HG03039 (cell line): Measurements from ENCODE around the gene CDR2.
"Not testable (repeated sequence)": the region's sequence is repeated elsewhere in the genome, so short reads cannot be mapped to it uniquely, and the experiment has no call there.

Source experiments
- ATAC-seq: cut with Tn5 transposase; IDR thresholded peaks from one replicate; pipeline ENCODE4 v1.9.1; 2021; ENCODE audit warnings: mild to moderate bottlenecking, moderate library complexity; ENCODE audit not compliant: unreplicated experiment

The CDR2 gene

DNA sequence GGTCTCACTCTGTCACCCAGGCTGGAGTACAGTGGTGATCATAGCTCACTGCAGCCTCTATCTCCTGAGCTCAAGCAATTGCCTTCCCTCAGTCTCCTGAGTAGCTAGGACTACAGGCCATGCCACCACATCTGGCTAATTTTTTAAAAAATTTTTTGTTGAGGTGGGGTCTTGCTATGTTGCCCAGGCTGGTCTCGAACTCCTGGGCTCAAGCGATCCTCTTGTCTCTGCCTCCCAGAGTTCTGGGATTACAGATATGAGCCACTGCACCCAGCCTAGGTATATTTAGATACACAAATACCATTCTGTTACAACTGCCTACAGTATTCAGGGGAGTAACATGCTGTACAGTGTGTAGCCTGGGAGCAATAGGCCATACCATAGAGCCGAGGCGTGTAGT is 62.9 kb downstream of the CDR2 start:
- no peak for ATAC-seq

DNA sequence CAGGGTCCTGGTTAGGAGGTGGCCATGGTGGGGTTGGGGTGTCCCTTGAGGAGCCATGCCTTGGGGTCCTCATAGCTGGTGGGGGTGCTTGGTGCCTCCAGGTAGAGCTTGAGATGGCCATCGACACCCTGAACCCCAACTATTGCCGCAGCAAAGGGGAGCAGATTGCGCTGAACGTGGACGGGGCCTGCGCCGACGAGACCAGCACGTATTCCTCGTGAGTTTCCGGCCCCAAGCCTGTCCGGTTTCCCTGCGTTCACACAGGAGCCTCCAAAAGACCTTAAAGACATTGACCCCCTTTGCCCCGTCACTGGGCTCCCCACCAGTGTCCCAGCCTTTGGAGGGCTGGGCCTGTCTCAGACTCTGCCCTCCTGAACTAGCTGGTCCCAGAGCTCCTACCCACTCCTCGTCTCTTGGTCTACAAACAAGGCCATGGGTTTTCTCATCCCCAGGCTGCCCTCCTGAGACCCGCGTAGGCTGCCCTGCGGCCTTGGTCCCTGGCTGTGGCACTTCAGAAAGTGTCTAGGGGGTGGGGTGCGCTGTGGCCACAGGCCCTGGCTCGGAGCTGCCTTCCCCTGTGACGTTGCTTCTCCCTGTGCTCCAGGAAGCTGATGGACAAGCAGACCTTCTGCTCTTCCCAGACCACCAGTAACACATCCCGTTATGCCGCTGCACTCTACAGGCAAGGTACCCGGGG is 65.4 kb downstream of the CDR2 start:
- no peak for ATAC-seq

- no peak for ATAC-seq
Observed at GRCh38 chr16:22307838-22308237, 66.6 kb downstream of the CDR2 start.

DNA sequence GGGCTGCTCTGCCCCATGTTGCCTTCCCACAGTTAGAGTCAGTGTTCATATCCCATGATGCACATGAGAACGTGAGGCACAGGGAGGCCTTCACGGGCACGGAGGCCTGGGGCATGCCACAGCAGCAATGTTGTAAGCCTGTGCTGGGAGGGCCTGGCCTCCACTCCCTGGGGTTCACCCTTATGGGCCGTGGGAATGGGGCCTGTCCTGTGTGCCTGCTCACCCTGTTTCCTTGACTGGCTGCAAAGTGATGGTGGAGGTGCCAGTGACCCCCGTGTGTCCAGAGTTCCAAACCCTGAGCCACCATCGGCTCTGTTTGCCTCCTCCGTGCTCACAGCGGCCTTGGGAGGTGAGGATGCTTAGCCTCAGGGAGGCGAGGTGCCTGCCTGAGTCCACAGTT is 67.6 kb downstream of the CDR2 start:
- no peak for ATAC-seq

DNA sequence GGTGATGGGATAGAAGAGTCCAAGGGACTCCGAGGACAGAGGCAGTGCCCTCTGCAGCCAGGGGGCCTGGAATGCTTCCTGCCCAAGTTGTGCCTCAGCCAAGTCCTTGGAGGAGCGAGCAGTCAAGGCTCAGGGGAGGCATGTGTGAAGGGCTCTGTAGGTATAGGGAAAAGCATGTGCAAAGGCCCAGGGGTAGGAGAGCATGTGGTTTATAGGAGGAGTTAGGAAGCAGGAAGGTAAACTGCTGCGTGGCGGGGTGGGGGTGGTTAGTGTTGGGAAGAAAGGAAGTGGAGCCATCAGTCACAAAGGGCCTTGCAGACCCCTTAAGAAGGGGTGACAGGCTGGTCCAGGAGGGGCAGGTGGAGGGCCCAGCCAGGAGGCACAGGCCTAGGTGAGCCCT is 70.0 kb downstream of the CDR2 start:
- no peak for ATAC-seq

- ATAC-seq = no peak
Observed at GRCh38 chr16:22302776-22303363, 71.5 kb downstream of the CDR2 start.

GRCh38 chr16:22301423-22301822 is 73.0 kb downstream of the CDR2 start:
- not testable (repeated sequence) for ATAC-seq

DNA sequence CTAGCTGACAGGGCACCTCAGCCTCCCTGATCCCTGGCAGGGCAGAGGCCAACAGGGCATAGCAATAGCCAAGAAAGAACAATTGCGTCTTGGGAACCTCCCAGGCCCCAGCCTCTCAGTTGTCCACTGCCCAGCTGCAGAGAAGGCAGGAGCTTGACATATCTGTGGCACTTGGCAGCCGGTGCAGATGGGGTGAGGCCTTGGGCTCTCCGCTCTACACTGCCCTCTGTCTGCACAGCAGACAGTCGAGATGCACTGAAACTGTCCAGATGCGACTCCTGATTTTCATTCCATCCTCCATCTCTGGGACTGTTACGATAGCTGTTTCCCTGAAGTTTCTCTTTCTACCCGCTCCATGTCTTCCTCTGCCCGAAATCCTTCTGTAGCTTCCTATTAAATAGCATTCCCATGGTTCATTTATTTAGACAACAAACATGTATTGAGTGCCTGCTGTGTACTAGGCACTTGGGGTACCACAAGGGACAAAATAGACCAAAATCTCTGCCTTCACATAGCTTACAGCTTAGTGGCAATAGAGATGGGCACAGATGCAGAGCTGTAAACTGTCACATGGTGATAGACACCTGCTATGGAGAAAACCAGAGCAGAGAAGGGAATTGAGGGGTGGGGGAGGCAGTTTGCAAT is 73.9 kb downstream of the CDR2 start:
- no peak for ATAC-seq

DNA sequence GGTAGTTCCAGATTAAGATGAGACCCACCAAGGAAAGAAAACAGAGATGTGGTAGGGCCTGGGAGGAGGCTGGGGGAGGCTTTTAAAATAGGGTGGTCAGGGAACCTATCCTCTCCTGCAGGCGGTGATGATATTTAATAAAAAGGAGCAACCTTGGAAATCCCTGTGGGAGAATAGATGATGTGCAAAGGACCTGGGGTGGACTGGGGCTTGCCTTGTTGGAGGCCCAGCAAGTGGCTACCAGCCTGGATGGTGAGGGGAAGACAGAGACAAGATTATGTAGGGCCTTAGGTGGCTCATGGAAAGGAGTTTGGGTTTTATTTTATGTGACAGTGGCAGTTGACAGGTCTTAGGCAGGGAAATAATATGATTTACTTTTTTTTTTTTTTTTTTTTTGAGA is 75.4 kb downstream of the CDR2 start:
- no peak for ATAC-seq

- ATAC-seq = peak; percentile 26
Observed at GRCh38 chr16:22297871-22298733, 76.3 kb downstream of the CDR2 start.

DNA sequence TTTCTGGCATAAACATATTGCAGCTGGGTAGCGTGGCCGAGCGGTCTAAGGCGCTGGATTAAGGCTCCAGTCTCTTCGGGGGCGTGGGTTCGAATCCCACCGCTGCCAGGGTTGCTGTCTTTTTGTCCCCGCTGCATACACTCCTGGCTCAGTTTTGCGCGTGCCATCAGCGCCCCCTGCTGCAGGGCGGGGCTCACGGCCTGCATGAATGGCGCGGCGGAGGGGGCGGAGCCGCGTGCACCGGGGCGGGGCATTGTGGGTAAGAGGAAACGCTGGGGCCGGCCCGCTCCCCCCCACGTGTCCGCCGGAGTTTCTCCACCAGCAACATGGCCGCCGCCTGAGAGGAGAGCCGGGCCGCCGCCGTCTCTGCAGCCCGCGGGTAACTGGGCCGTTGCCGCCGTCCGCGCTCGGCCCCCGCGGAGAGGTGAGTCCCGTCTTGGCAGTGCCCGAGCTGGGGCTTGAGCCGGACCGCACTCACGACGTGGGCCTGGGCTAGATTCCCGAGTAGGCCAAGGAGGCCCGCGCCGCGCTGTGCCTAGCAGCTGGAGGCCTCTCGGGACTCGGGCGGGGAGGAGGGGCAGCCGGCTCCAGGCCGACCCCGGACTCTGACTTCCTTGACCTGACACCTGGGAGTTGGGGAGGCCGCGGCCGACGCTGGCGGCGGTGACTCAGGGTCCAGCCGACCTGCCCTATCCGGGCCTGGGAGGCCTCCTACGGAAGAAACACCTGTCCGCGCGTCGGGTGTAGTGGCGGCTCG is 77.1 kb downstream of the CDR2 start, which contains the start of gene POLR3E:
Gene POLR3E, plus strand, starts transcription at position 296 of the 757 bp plus-strand sequence. CDS start 5,560 bp downstream, outside the sequence.
- peak; percentile 84 for ATAC-seq

DNA sequence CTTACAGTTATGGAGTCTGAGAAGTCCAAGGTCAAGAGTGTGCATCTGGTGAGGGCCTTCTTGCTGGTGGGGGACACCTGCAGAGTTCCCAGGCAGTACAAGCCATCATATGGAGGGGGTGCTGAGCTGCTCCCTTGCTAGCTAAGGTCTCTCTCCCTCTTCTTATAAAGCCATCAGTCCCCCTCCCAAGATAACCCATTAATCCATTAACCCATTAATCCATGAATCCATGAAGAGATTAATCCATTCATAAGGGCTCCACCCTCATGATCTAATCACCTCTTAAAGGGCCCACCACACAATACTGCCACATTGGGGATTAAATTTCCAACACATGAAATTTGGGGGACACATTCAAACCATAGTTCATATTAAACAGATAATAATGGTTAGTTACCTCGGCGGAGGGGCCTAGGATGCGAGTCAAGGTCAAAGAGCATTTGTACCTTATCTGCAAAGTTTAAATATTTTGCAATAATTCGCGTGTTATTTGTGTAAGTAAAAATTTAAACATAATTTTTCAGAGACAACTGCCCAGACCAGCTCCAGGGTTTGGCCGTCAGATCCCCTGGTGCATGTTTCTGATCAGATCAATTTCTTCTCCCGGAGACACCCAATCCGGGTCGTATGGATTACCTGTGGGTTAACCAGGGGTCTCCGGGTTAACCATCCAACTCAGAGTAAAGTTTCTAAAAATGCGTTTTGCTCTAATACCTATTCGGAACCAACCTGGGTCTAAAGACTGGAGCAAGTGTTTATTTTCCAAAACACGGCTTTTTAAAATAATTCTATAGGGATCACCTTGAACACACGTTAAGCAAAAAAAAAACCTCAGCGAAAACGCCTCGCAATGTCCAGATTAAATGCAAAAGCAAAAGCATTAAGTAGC is 78.0 kb downstream of the CDR2 start:
- ATAC-seq = no peak
